ENCODE results near the gene RPLP1. TPM values are rescaled to one million over a fixed set of nuclear protein-coding genes. Genes with fewer than 3 reads are reported as not detected.

The RPLP1 gene
- polyA plus RNA-seq (2011; rRNA removed) (722 and 1,256 TPM in 2 replicates), polyA minus RNA-seq (2011; rRNA and poly(A)+ RNA removed) (229 and 299 TPM in 2 replicates)

DNA sequence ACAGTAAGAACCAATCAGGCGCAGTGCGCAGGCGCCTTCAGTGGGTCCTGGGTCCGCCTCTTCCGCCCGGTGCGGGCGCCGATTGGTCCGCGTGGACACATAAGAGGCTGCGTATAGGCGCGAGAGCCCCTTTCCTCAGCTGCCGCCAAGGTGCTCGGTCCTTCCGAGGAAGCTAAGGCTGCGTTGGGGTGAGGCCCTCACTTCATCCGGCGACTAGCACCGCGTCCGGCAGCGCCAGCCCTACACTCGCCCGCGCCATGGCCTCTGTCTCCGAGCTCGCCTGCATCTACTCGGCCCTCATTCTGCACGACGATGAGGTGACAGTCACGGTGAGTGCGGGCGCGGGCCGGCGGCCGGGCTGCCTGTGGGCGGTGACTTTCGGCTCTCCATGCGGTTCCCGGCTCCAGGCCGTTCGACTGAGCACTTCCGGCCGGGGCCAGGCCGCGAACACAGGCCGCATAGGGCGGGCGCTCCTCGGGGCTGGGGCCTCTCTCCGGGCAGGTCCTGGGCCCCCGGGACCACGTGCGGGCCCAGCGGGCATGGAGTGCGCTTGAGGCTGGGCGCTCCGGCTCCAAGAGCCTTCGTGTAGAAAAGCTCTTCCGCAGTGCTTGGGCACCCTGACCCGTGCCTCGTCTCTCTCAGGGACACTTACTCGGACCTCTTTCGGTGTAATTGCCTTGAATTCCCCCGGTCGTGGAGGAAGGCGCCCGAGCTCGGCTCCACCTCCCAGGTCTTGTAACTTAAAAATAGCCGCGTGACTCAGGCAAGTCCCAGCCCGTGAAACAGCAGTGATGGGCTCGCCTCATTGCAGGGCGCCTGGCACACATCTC is at the start of gene RPLP1:
Gene RPLP1, plus strand, starts transcription at position 127 of the 830 bp plus-strand sequence. Its CDS starts 131 bp downstream, at position 258.
- POLR2A ChIA-PET: interaction anchor here (0.6 to 3.7 kb wide), 14 partner anchors 10 to 163 kb away, joined by 3 to 63 read pairs (median 4); partner anchors contain the start of gene KIF23
- TF ChIP-seq, protein P1, sequence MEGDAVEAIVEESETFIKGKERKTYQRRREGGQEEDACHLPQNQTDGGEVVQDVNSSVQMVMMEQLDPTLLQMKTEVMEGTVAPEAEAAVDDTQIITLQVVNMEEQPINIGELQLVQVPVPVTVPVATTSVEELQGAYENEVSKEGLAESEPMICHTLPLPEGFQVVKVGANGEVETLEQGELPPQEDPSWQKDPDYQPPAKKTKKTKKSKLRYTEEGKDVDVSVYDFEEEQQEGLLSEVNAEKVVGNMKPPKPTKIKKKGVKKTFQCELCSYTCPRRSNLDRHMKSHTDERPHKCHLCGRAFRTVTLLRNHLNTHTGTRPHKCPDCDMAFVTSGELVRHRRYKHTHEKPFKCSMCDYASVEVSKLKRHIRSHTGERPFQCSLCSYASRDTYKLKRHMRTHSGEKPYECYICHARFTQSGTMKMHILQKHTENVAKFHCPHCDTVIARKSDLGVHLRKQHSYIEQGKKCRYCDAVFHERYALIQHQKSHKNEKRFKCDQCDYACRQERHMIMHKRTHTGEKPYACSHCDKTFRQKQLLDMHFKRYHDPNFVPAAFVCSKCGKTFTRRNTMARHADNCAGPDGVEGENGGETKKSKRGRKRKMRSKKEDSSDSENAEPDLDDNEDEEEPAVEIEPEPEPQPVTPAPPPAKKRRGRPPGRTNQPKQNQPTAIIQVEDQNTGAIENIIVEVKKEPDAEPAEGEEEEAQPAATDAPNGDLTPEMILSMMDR (IDR thresholded peaks at IDR 0.05; ENCODE audit: low read depth, low read length): no peak
- CTCF ChIA-PET: interaction anchor here (4.7 kb wide), 1 partner anchor 10 kb away, joined by 50 read pairs; no protein-coding TSS in a partner anchor

DNA sequence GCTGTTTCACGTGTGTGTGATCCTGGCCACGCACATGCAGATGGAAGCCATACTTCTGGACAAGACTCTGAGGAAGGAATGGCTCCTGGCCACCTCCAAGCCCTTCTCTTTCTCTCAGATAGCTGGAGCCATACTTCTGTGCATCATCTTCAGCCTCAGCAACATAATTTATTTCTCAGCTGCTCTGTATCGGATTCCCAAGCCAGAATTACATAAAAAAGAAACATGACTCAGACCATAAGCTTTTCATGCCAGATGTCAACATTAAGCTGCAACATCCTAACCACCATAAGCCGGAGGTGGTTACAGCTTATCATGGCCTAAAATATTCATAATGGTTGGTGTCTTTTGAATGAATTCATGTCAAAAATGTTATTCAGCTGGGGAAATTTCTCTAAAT is 49.0 kb upstream of the RPLP1 start:
- peak; percentile 72 for DNase-seq (ENCODE audit: low read depth, low spot score)
- Histone ChIP-seq H3K27ac (ENCODE audit: low read depth, low read length) (no peak overlapping the region), H3K4me3 (ENCODE audit: low read depth, low read length) (no peak overlapping the region), H3K27me3 (ENCODE audit: control insufficient read depth, insufficient read depth, low read length) (no peaks in the 10 kb centered on the region), H3K9me3 (ENCODE audit: control insufficient read depth, insufficient read depth, low read length) (no peaks in the 10 kb centered on the region)
- TF ChIP-seq, protein P1 (IDR thresholded peaks at IDR 0.05; ENCODE audit: low read depth, low read length): no peak
- POLR2A ChIA-PET: interaction anchor here (0.6 to 1.6 kb wide), 10 partner anchors 11 to 248 kb away, joined by 3 to 16 read pairs (median 3); partner anchors contain the start of genes GLCE, KIF23 and RPLP1
- CTCF ChIA-PET: interaction anchor here (2.1 kb wide), 1 partner anchor 9 kb away, joined by 11 read pairs; no protein-coding TSS in a partner anchor

More for the DNA sequence above, at the start of gene RPLP1:
- DNase-seq (ENCODE audit: low read depth, low spot score): peak; percentile 92
- peak within 1 kb of the TSS; percentile 66 for H3K27ac ChIP-seq (ENCODE audit: low read depth, low read length)
- H3K9me3 ChIP-seq (ENCODE audit: control insufficient read depth, insufficient read depth, low read length): no peaks in the 10 kb centered on the region; the same call in 1 of the 2 replicates
- H3K27me3 ChIP-seq (ENCODE audit: control insufficient read depth, insufficient read depth, low read length): no peaks in the 10 kb centered on the region
- H3K4me3 ChIP-seq (ENCODE audit: low read depth, low read length): peak within 1 kb of the TSS; percentile 85

DNA sequence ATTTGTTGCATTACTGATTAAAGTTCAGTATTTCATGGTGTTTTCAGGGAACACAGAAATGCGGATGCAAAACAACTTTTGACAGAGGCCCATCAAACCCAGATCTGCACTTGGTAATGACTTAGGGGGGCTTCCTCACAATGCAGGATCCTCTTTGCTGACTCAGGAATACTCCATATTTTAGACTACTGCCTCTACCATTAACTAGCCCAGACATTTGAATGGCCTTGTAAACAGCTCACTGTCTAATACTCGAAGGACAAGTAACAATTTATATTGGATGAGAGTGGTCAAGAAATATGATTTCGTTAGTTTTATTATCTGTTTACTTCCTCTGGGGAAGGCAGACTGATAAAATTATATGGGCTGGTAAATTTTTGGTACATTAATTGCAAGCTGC is 47.5 kb upstream of the RPLP1 start:
- TF ChIP-seq, protein P1 (IDR thresholded peaks at IDR 0.05; ENCODE audit: low read depth, low read length): no peak
- ChIA-PET POLR2A (no interaction called here), CTCF (interaction anchor here (1.3 kb wide), 1 partner anchor 11 kb away, joined by 5 read pairs; no protein-coding TSS in a partner anchor)
- H3K9me3 ChIP-seq (ENCODE audit: control insufficient read depth, insufficient read depth, low read length): no peaks in the 10 kb centered on the region
- no peaks in the 10 kb centered on the region for H3K27me3 ChIP-seq (ENCODE audit: control insufficient read depth, insufficient read depth, low read length)
- no peak overlapping the region for H3K27ac ChIP-seq (ENCODE audit: low read depth, low read length)
- DNase-seq (ENCODE audit: low read depth, low spot score): no peak
- no peak overlapping the region for H3K4me3 ChIP-seq (ENCODE audit: low read depth, low read length)

DNA sequence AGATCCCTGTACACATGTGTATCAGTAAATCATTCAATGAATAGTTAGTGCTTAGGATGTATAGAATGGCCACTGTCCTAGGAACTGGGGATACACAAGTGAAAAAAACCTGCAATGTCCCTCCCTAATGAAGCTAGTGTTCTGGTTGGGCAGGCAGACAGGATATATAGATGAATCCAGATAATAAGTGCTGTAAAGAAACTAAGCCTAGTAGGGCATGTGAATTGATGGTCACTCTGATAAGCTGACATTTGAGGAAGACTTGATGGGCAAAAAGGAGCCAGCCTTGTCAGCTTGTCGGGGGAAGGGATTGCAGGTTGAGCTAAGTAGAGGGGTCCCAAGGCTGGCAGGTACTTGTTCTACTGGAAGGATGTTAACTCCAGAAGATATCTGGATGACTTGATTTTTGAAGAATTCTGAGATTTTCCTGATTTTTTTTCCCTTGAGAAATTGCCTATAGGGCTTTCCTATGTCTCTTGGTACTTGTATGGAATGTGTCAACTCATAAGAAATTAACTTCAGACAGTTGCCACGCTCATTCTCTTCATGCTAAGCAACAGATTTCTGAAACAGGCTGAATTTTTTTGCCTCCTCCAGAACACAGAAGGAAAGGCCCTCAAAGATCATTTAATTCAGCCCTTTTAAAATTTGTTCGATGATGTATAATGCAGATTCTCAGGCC is 44.8 kb upstream of the RPLP1 start:
- TF ChIP-seq, protein P1 (IDR thresholded peaks at IDR 0.05; ENCODE audit: low read depth, low read length): no peak
- Histone ChIP-seq H3K4me3 (ENCODE audit: low read depth, low read length) (no peak overlapping the region), H3K27me3 (ENCODE audit: control insufficient read depth, insufficient read depth, low read length) (no peaks in the 10 kb centered on the region), H3K27ac (ENCODE audit: low read depth, low read length) (no peak overlapping the region), H3K9me3 (ENCODE audit: control insufficient read depth, insufficient read depth, low read length) (no peaks in the 10 kb centered on the region)
- POLR2A ChIA-PET: interaction anchor here (0.6 kb wide), 1 partner anchor 50 kb away, joined by 3 read pairs; no protein-coding TSS in a partner anchor
- DNase-seq (ENCODE audit: low read depth, low spot score): no peak
- CTCF ChIA-PET: no interaction called here
